Keratinocyte (primary cell): ENCODE results near the gene TWSG1. TPM values are rescaled to one million over a fixed set of nuclear protein-coding genes. Genes with fewer than 3 reads are reported as not detected.
A peak's percentile ranks its signal among the peaks of the same experiment; 100 is the strongest.

Source experiments
- DNase-seq: peaks from one replicate; pipeline ENCODE4 v3.0.0-alpha.2; 2011; ENCODE audit warnings: low read depth, missing footprints, low spot score
- FAIRE-seq: peaks from 2 replicates; lab custom pipeline; 2011; peaks lifted over from hg19 to GRCh38; lab: Jason Lieb, UNC
- H2AFZ ChIP-seq: 2 replicates; pipeline ENCODE4 v1.6.0; 2012; ENCODE audit warnings: low read length, control low read depth, inconsistent platforms; ENCODE audit not compliant: control insufficient read depth
- H3K27ac ChIP-seq: 2 replicates; pipeline ENCODE4 v1.5.1; 2011; ENCODE audit warnings: low read length; ENCODE audit not compliant: control insufficient read depth, insufficient read depth
- H3K27me3 ChIP-seq: 3 replicates; pipeline ENCODE4 v1.6.0; 2011; ENCODE audit warnings: low read length; ENCODE audit not compliant: control insufficient read depth, insufficient read depth; ENCODE audit errors: extremely low read depth
- H3K36me3 ChIP-seq, 2 experiments: 2 replicates in 1 of 2; 3 replicates in 1 of 2; pipeline ENCODE4 v1.5.1; 2011; ENCODE audit warnings: low read length in 2 of 2, mild to moderate bottlenecking in 1 of 2; ENCODE audit not compliant: control insufficient read depth in 2 of 2, insufficient read depth in 2 of 2; ENCODE audit errors: extremely low read depth in 1 of 2
- H3K4me1 ChIP-seq: 3 replicates; pipeline ENCODE4 v1.5.1; 2011; ENCODE audit warnings: low read length; ENCODE audit not compliant: control insufficient read depth, insufficient read depth; ENCODE audit errors: extremely low read depth
- H3K4me2 ChIP-seq: 3 replicates; pipeline ENCODE4 v1.6.0; 2011; ENCODE audit warnings: low read depth, low read length; ENCODE audit not compliant: control insufficient read depth, insufficient read depth; ENCODE audit errors: extremely low read depth
- H3K4me3 ChIP-seq, 3 experiments: fragments of 200-600 bp in 1 of 3; sonication (generic) in 1 of 3; 2 replicates in 2 of 3; 3 replicates in 1 of 3; pipeline ENCODE4 v1.5.1; 2011 to 2016; ENCODE audit warnings: low read length in 3 of 3, mild to moderate bottlenecking in 3 of 3, control low read depth in 2 of 3, inconsistent platforms in 1 of 3, low read depth in 1 of 3, mixed read lengths in 1 of 3, mixed run types in 1 of 3, moderate library complexity in 1 of 3; ENCODE audit not compliant: control insufficient read depth in 2 of 3, insufficient read depth in 2 of 3; ENCODE audit errors: extremely low read depth in 1 of 3
- H3K79me2 ChIP-seq: 2 replicates; pipeline ENCODE4 v1.6.0; 2012; ENCODE audit warnings: low read length; ENCODE audit not compliant: control insufficient read depth, insufficient read depth
- H3K9ac ChIP-seq: 3 replicates; pipeline ENCODE4 v1.6.0; 2011; ENCODE audit warnings: low read length; ENCODE audit not compliant: control insufficient read depth, insufficient read depth; ENCODE audit errors: extremely low read depth
- H3K9me1 ChIP-seq: 3 replicates; pipeline ENCODE4 v1.6.0; 2011; ENCODE audit warnings: low read length; ENCODE audit not compliant: control insufficient read depth, insufficient read depth; ENCODE audit errors: extremely low read depth
- H3K9me3 ChIP-seq: 2 replicates; pipeline ENCODE4 v1.5.1; 2012; ENCODE audit warnings: low read depth, low read length; ENCODE audit not compliant: control insufficient read depth
- H4K20me1 ChIP-seq: 3 replicates; pipeline ENCODE4 v1.6.0; 2011; ENCODE audit warnings: low read length; ENCODE audit not compliant: control insufficient read depth, insufficient read depth; ENCODE audit errors: extremely low read depth
- CTCF ChIP-seq, 3 experiments: IDR thresholded peaks in 1 of 3; conservative IDR thresholded peaks in 1 of 3; optimal IDR thresholded peaks in 1 of 3; 2 replicates in 2 of 3; 3 replicates in 1 of 3; pipeline versions ENCODE3 to v1.5.1; 2011; ENCODE audit warnings: low read length in 3 of 3, mild to moderate bottlenecking in 3 of 3, moderate library complexity in 2 of 3, control low read depth in 1 of 3, inconsistent platforms in 1 of 3; ENCODE audit not compliant: insufficient read depth in 2 of 3; ENCODE audit errors: extremely low read depth in 1 of 3
- EZH2 ChIP-seq: IDR thresholded peaks from one replicate; pipeline ENCODE4 v1.6.1; 2012; ENCODE audit warnings: inconsistent platforms, mild to moderate bottlenecking, low read length, moderate library complexity
- dilution Hi-C: fragments of 300-500 bp; cut with MboI; formaldehyde crosslinking; loops from one replicate; pipeline ENCODE4 v1.7.0; 2020; ENCODE audit warnings: low sequenced_read_pairs; ENCODE audit not compliant: extremely low pct_ligation_motif_present
- polyA plus RNA-seq, 5 experiments: library from polyadenylated mRNA; depleted of rRNA in 3 of 5; stranded (reverse) in 3 of 5; stranded (forward) in 1 of 5; unstranded in 1 of 5; fragments of >200 nt; gene quantifications; 1 replicate in 1 of 5; 2 replicates in 3 of 5; 3 replicates in 1 of 5; pipeline versions ENCODE4 v1.2.1 to v1.2.3, GENCODE V29; 2011 to 2012; ENCODE audit warnings: missing spikeins in 2 of 5, low read depth in 1 of 5, low replicate concordance in 1 of 5

Gene TWSG1
- polyA plus RNA-seq, 1 donor (not counting 4 experiments of a cell fraction or from before 2014, with no cell fraction given), result 46.9 TPM

GRCh38 chr18:9426753-9427152 is 92.2 kb downstream of the TWSG1 start:
- dilution Hi-C loops, result no loop called here
- peaks cover 23% of the 10 kb centered on the region for H3K4me1 ChIP-seq
- no peak for FAIRE-seq

GRCh38 chr18:9428301-9428706 is 93.7 kb downstream of the TWSG1 start:
- peaks cover 2% of the 10 kb centered on the region for H3K9me3 ChIP-seq
- no peak for DNase-seq
- FAIRE-seq, result no peak
- peak overlapping the region; percentile 91 for H3K27ac ChIP-seq
- peak overlapping the region; percentile 76 for H2AFZ ChIP-seq
- no peaks in the 10 kb centered on the region for H3K27me3 ChIP-seq
- H3K36me3 ChIP-seq, result no peaks in the 10 kb centered on the region
- H3K4me2 ChIP-seq, result peak overlapping the region; percentile 79
- peaks cover 20% of the 10 kb centered on the region for H3K4me1 ChIP-seq
- no peak overlapping the region for H3K4me3 ChIP-seq
- dilution Hi-C loops, result no loop called here
- no peaks in the 10 kb centered on the region for H3K79me2 ChIP-seq
- H3K9me1 ChIP-seq, result no peaks in the 10 kb centered on the region
- TF ChIP-seq CTCF (optimal IDR thresholded peaks at IDR 0.05 in 1 of 3, IDR thresholded peaks at IDR 0.05 in 1 of 3, conservative IDR thresholded peaks at IDR 0.05 in 1 of 3; ENCODE audit: extremely low read depth in 1 of 3, insufficient read depth in 2 of 3, low read length in 3 of 3), result no peak
- TF ChIP-seq EZH2, result no peak
- no peaks in the 10 kb centered on the region for H4K20me1 ChIP-seq
- peak overlapping the region; percentile 29 for H3K9ac ChIP-seq

More at GRCh38 chr18:9426753-9427152, 92.2 kb downstream of the TWSG1 start:
- Histone ChIP-seq H4K20me1 (no peaks in the 10 kb centered on the region), H3K4me3 (no peak overlapping the region), H2AFZ (no peak overlapping the region), H3K27ac (no peak overlapping the region), H3K9me3 (peaks cover 2% of the 10 kb centered on the region), H3K27me3 (no peaks in the 10 kb centered on the region), H3K36me3 (no peaks in the 10 kb centered on the region), H3K9me1 (no peaks in the 10 kb centered on the region), H3K9ac (no peak overlapping the region), H3K79me2 (no peaks in the 10 kb centered on the region), H3K4me2 (no peak overlapping the region)
- DNase-seq, result no peak
- no peak for TF ChIP-seq CTCF (optimal IDR thresholded peaks at IDR 0.05 in 1 of 3, IDR thresholded peaks at IDR 0.05 in 1 of 3, conservative IDR thresholded peaks at IDR 0.05 in 1 of 3; ENCODE audit: extremely low read depth in 1 of 3, insufficient read depth in 2 of 3, low read length in 3 of 3)
- no peak for TF ChIP-seq EZH2
